ENCODE data around the gene TGFB2. TPM values are rescaled to one million over a fixed set of nuclear protein-coding genes. Genes with fewer than 3 reads are reported as not detected.

Gene TGFB2
- polyA plus RNA-seq, 2 of the 4 experiments (the other 2 are of a cell fraction) = 29.7 to 65.8 TPM

DNA sequence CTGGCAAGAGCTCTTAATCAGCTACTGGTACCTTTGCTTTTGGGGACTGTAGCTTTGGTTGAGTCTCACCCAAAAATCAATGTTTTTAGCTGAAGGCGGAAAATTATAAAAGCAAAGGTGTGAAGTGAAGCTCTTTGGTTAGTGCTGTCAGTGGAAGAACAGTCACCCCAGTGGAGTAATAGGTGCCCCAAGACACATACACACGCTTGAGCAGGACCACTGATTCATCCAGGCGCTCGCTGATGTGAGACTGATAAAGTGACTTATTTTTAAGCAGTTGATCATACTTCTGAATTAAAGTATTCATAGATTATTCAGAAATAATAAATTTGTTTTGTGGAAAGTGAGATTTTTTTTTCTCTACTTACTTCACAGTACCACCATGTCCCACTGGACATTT is 37.1 kb downstream of the TGFB2 start (continued):
- TF ChIP-seq, protein P1, sequence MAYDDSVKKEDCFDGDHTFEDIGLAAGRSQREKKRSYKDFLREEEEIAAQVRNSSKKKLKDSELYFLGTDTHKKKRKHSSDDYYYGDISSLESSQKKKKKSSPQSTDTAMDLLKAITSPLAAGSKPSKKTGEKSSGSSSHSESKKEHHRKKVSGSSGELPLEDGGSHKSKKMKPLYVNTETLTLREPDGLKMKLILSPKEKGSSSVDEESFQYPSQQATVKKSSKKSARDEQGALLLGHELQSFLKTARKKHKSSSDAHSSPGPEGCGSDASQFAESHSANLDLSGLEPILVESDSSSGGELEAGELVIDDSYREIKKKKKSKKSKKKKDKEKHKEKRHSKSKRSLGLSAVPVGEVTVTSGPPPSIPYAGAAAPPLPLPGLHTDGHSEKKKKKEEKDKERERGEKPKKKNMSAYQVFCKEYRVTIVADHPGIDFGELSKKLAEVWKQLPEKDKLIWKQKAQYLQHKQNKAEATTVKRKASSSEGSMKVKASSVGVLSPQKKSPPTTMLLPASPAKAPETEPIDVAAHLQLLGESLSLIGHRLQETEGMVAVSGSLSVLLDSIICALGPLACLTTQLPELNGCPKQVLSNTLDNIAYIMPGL (CRISPR knock-in tag; IDR thresholded peaks at IDR 0.05; ENCODE audit: borderline replicate concordance) = no peak
- TF ChIP-seq, protein P2, sequence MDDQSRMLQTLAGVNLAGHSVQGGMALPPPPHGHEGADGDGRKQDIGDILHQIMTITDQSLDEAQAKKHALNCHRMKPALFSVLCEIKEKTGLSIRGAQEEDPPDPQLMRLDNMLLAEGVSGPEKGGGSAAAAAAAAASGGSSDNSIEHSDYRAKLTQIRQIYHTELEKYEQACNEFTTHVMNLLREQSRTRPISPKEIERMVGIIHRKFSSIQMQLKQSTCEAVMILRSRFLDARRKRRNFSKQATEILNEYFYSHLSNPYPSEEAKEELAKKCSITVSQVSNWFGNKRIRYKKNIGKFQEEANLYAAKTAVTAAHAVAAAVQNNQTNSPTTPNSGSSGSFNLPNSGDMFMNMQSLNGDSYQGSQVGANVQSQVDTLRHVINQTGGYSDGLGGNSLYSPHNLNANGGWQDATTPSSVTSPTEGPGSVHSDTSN (IDR thresholded peaks at IDR 0.05) = no peak
- TF ChIP-seq CHD4 (IDR thresholded peaks at IDR 0.05; ENCODE audit: borderline replicate concordance) (no peak), EHF (CRISPR knock-in tag; IDR thresholded peaks at IDR 0.05) (no peak)

DNA sequence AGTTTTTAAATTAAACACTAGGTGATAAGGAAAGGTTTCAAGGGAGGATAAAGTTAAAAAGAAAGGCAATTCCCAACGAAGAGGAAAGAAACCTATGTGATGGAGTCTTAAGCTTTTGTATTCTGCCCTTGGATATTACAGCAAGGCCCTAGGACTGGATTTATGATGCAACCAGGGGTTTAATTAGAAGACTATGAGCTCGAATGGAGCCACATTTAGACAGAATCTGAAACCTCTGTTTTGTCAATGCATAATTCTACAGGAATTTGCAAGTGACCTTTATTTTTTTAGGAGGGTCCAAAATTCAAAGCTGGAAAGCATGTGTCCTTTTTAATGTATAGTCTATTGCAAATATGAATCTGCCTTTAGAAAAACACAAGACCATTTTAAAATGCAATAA is 37.9 kb downstream of the TGFB2 start:
- H3K4me1 ChIP-seq = peaks cover 87% of the 10 kb centered on the region
- peak overlapping the region; percentile 85 for H3K4me2 ChIP-seq
- ChIA-PET POLR2A (interaction anchor here (1.1 kb wide), 1 partner anchor 34 kb away, joined by 3 read pairs; no protein-coding TSS in a partner anchor), CTCF (interaction anchor here (1.1 to 1.5 kb wide), 2 partner anchors 85 to 1185 kb away, joined by 3 to 4 read pairs; no protein-coding TSS in a partner anchor)
- FAIRE-seq (no peak), DNase-seq (ENCODE audit: low read depth in 1 of 2, low spot score in 1 of 2) (no peak), ATAC-seq (no peak)
- H3K4me3 ChIP-seq = 0 out of 3 replicates have a peak overlapping the region, but pooled peaks have one; percentile 6
- WGBS (ENCODE audit: missing lambda C conversion rate) = 32% methylated on average over 2 of the region's 2 CpGs
- TF ChIP-seq EHF (CRISPR knock-in tag; IDR thresholded peaks at IDR 0.05) (no peak), CEBPB (IDR thresholded peaks at IDR 0.05) (peak in 1 of 2 experiments; percentile 17; a peak in 1 of 4 replicates)
- H3K9me3 ChIP-seq = no peaks in the 10 kb centered on the region
- peak overlapping the region; percentile 92 to 94 for H3K27ac ChIP-seq

DNA sequence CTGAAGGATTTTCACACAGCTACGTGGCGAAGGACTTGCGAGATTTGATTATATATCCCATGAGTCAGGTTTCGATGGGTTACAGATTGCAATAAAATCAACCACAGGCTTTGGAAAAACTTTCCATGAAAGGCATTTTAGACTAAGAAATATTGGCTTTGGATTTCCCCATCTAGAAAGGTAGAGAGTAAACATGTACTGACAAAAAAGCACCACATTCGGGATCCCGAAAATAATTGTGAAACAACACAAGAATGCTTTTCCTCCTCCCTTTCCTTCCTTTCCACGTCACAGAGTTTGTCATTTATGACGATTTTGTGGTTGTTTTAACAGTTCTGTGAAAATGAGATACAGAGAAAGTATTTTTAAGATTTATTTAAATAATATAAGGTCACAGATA is 38.5 kb downstream of the TGFB2 start:
- TF ChIP-seq CEBPB (IDR thresholded peaks at IDR 0.05) = peak; percentile 24 to 59; a peak in 2 of 4 replicates
- TF ChIP-seq BHLHE40 (IDR thresholded peaks at IDR 0.05; ENCODE audit: low read depth, low read length) = no peak
- no peak for TF ChIP-seq RNF2 (IDR thresholded peaks at IDR 0.05; ENCODE audit: borderline replicate concordance, low read depth)
- no peak for TF ChIP-seq HDAC2 (IDR thresholded peaks at IDR 0.05)
- TF ChIP-seq, protein P3, sequence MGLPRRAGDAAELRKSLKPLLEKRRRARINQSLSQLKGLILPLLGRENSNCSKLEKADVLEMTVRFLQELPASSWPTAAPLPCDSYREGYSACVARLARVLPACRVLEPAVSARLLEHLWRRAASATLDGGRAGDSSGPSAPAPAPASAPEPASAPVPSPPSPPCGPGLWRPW (IDR thresholded peaks at IDR 0.05) = no peak
- peak; percentile 38; the same call in 1 of the 2 replicates for TF ChIP-seq GATA3 (IDR thresholded peaks at IDR 0.05; ENCODE audit: borderline replicate concordance)
- TF ChIP-seq, protein P2 (IDR thresholded peaks at IDR 0.05) = no peak
- TF ChIP-seq FOXS1 (CRISPR knock-in tag; IDR thresholded peaks at IDR 0.05) = peak; percentile 24; the same call in 1 of the 2 replicates
- peak; percentile 44; the same call in 1 of the 2 replicates for TF ChIP-seq HOXB13 (CRISPR knock-in tag; IDR thresholded peaks at IDR 0.05; ENCODE audit: low read depth)
- TF ChIP-seq RCOR1 (IDR thresholded peaks at IDR 0.05; ENCODE audit: low read depth, low read length) = no peak
- TF ChIP-seq EP300 (IDR thresholded peaks at IDR 0.05) = peak; percentile 26 to 74; a peak in 3 of 5 replicates
- TF ChIP-seq KDM5A (IDR thresholded peaks at IDR 0.05) = no peak
- TF ChIP-seq RARB (CRISPR knock-in tag; IDR thresholded peaks at IDR 0.05) = no peak
- TF ChIP-seq FOSL2 (IDR thresholded peaks at IDR 0.05) = no peak
- TF ChIP-seq FOSL2 (CRISPR knock-in tag; IDR thresholded peaks at IDR 0.05) = peak; percentile 60
- TF ChIP-seq ZFP36 (IDR thresholded peaks at IDR 0.05; ENCODE audit: borderline replicate concordance, partially characterized antibody) = no peak
- Histone ChIP-seq H3K9me3 (no peaks in the 10 kb centered on the region), H3K4me1 (peaks cover 81% of the 10 kb centered on the region), H3K4me3 (0 out of 3 replicates have a peak overlapping the region, but pooled peaks have one; percentile 6), H3K4me2 (peak overlapping the region; percentile 85), H3K27ac (peak overlapping the region; percentile 92 to 94)
- ChIA-PET POLR2A (no interaction called here), CTCF (interaction anchor here (0.7 to 1.5 kb wide), 4 partner anchors 34 to 1184 kb away, joined by 3 to 4 read pairs (median 4); no protein-coding TSS in a partner anchor)
- FAIRE-seq (no peak), ATAC-seq (no peak), DNase-seq (ENCODE audit: low read depth in 1 of 2, low spot score in 1 of 2) (peak in 1 of 2 experiments; percentile 50)
- 35% methylated on average over 8 of the region's 8 CpGs for WGBS (ENCODE audit: missing lambda C conversion rate)
